Measurements from ENCODE around the gene HSPA4L.

The HSPA4L gene

GRCh38 chr4:127791391-127791790 is 9.3 kb downstream of the HSPA4L start:
- Histone ChIP-seq H3K27me3 (ENCODE audit: control insufficient read depth, low read length) (no peaks in the 10 kb centered on the region), H3K36me3 (ENCODE audit: control insufficient read depth, low read length) (no peaks in the 10 kb centered on the region), H3K4me3 (ENCODE audit: low read length) (no peak overlapping the region), H4K20me1 (ENCODE audit: control insufficient read depth, insufficient read depth, low read depth, low read length) (no peaks in the 10 kb centered on the region), H3K9me2 (replicated peaks; ENCODE audit: control insufficient read depth, low read length) (no peaks in the 10 kb centered on the region), H3K4me2 (ENCODE audit: low read length) (no peak overlapping the region), H3K4me1 (ENCODE audit: control insufficient read depth, low read length) (no peaks in the 10 kb centered on the region), H3K79me2 (ENCODE audit: control insufficient read depth, low read length) (no peaks in the 10 kb centered on the region), H3K9me3 (ENCODE audit: control insufficient read depth, insufficient read depth, low read length) (no peaks in the 10 kb centered on the region), H3F3A (ENCODE audit: control insufficient read depth, insufficient read depth) (no peaks in the 10 kb centered on the region), H3K27ac (ENCODE audit: low read depth, low read length) (no peak overlapping the region)
- no peak for TF ChIP-seq CTCF (IDR thresholded peaks at IDR 0.05; ENCODE audit: low read depth, low read length, poor library complexity, severe bottlenecking)
- TF ChIP-seq EZH2phosphoT487 (IDR thresholded peaks at IDR 0.05; ENCODE audit: borderline replicate concordance, low read length) = no peak

GRCh38 chr4:127793528-127793927 is 11.4 kb downstream of the HSPA4L start:
- Histone ChIP-seq H4K20me1 (ENCODE audit: control insufficient read depth, insufficient read depth, low read depth, low read length) (no peaks in the 10 kb centered on the region), H3K36me3 (ENCODE audit: control insufficient read depth, low read length) (no peaks in the 10 kb centered on the region), H3K4me3 (ENCODE audit: low read length) (no peak overlapping the region), H3F3A (ENCODE audit: control insufficient read depth, insufficient read depth) (no peaks in the 10 kb centered on the region), H3K27ac (ENCODE audit: low read depth, low read length) (no peak overlapping the region), H3K4me2 (ENCODE audit: low read length) (no peak overlapping the region), H3K4me1 (ENCODE audit: control insufficient read depth, low read length) (no peaks in the 10 kb centered on the region), H3K27me3 (ENCODE audit: control insufficient read depth, low read length) (no peaks in the 10 kb centered on the region), H3K79me2 (ENCODE audit: control insufficient read depth, low read length) (no peaks in the 10 kb centered on the region), H3K9me2 (replicated peaks; ENCODE audit: control insufficient read depth, low read length) (no peaks in the 10 kb centered on the region), H3K9me3 (ENCODE audit: control insufficient read depth, insufficient read depth, low read length) (no peaks in the 10 kb centered on the region)
- TF ChIP-seq EZH2phosphoT487 (IDR thresholded peaks at IDR 0.05; ENCODE audit: borderline replicate concordance, low read length) (no peak), CTCF (IDR thresholded peaks at IDR 0.05; ENCODE audit: low read depth, low read length, poor library complexity, severe bottlenecking) (no peak)

GRCh38 chr4:127799711-127800110 is 17.6 kb downstream of the HSPA4L start:
- no peaks in the 10 kb centered on the region for H3K36me3 ChIP-seq (ENCODE audit: control insufficient read depth, low read length)
- no peaks in the 10 kb centered on the region for H3K27me3 ChIP-seq (ENCODE audit: control insufficient read depth, low read length)
- H4K20me1 ChIP-seq (ENCODE audit: control insufficient read depth, insufficient read depth, low read depth, low read length) = no peaks in the 10 kb centered on the region
- H3K79me2 ChIP-seq (ENCODE audit: control insufficient read depth, low read length) = no peaks in the 10 kb centered on the region
- H3F3A ChIP-seq (ENCODE audit: control insufficient read depth, insufficient read depth) = no peaks in the 10 kb centered on the region
- H3K9me2 ChIP-seq (replicated peaks; ENCODE audit: control insufficient read depth, low read length) = no peaks in the 10 kb centered on the region
- H3K4me3 ChIP-seq (ENCODE audit: low read length) = no peak overlapping the region
- no peaks in the 10 kb centered on the region for H3K9me3 ChIP-seq (ENCODE audit: control insufficient read depth, insufficient read depth, low read length)
- no peak overlapping the region for H3K4me2 ChIP-seq (ENCODE audit: low read length)
- TF ChIP-seq CTCF (IDR thresholded peaks at IDR 0.05; ENCODE audit: low read depth, low read length, poor library complexity, severe bottlenecking) (no peak), EZH2phosphoT487 (IDR thresholded peaks at IDR 0.05; ENCODE audit: borderline replicate concordance, low read length) (no peak)
- no peaks in the 10 kb centered on the region for H3K4me1 ChIP-seq (ENCODE audit: control insufficient read depth, low read length)
- no peak overlapping the region for H3K27ac ChIP-seq (ENCODE audit: low read depth, low read length)

Measured in DOHH2 (cell line).